Progenitor cell of endocrine pancreas (in vitro differentiated cells): Measurements from ENCODE around the gene TSPO2. TPM values are rescaled to one million over a fixed set of nuclear protein-coding genes. Genes with fewer than 3 reads are reported as not detected.
"Not testable (repeated sequence)": the region's sequence is repeated elsewhere in the genome, so short reads cannot be mapped to it uniquely, and the experiment has no call there.

Source experiments
- DNase-seq: peaks from one replicate; pipeline ENCODE4 v3.0.0; 2021; ENCODE audit warnings: low spot score; ENCODE audit not compliant: unreplicated experiment
- H3K27ac Mint-ChIP-seq: 2 replicates; pipeline ENCODE4 v1.8.0; 2021; ENCODE audit warnings: mild to moderate bottlenecking, moderate library complexity, mixed read lengths
- H3K27me3 Mint-ChIP-seq: 2 replicates; pipeline ENCODE4 v1.8.0; 2021; ENCODE audit warnings: mixed read lengths
- H3K36me3 Mint-ChIP-seq: 2 replicates; pipeline ENCODE4 v1.8.0; 2022; ENCODE audit warnings: mixed read lengths; ENCODE audit not compliant: insufficient read depth
- H3K4me1 Mint-ChIP-seq: 2 replicates; pipeline ENCODE4 v1.8.0; 2021; ENCODE audit warnings: low read depth, mixed read lengths
- H3K4me3 Mint-ChIP-seq: 2 replicates; pipeline ENCODE4 v1.8.0; 2021; ENCODE audit warnings: low read depth, mild to moderate bottlenecking, moderate library complexity, mixed read lengths
- H3K9me3 Mint-ChIP-seq: 2 replicates; pipeline ENCODE4 v1.8.0; 2021; ENCODE audit warnings: low read depth, mixed read lengths
- total RNA-seq: library from RNA; stranded (reverse); gene quantifications from 2 replicates; pipeline ENCODE4 v1.2.1, GENCODE V29; 2021
- TF ChIP-seq, protein P1 (sequence below): fragments of 200-600 bp; sonication (generic); IDR thresholded peaks from one replicate; pipeline ENCODE4 v1.5.0; 2021; ENCODE audit warnings: antibody characterized with exemption, mild to moderate bottlenecking; ENCODE audit not compliant: unreplicated experiment

TSPO2 gene
- total RNA-seq, 1 donor from 2014 or later: not detected

DNA sequence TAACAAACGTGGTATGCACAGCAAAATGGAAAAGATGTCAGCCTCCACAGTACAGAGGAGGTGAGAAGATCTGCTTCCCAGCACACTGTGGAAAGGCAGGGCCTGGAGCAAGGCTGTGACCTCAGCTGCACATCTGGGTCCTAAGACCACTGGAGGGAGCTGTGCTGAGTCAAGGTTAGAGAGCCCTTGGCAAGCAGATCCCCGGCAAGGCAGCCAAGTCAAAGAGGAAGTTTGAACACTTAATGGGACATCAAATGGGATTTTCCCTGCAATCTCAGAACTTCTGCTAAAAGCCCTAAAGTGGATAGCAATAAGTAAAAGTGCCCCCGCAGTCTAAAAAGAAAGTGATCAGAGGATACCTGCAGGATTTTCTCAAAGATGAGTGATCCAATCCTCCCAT, 42.7 kb upstream of the TSPO2 start:
- DNase-seq: no peak
- H3K36me3 Mint-ChIP-seq: no peaks in the 10 kb centered on the region

GRCh38 chr6:41000248-41000647, 42.0 kb upstream of the TSPO2 start:
- Mint-ChIP-seq H3K27ac (no peak overlapping the region), H3K4me1 (peaks cover 52% of the 10 kb centered on the region)

More for the DNA sequence above, 42.7 kb upstream of the TSPO2 start:
- no peaks in the 10 kb centered on the region for H3K9me3 Mint-ChIP-seq
- TF ChIP-seq, protein P1, sequence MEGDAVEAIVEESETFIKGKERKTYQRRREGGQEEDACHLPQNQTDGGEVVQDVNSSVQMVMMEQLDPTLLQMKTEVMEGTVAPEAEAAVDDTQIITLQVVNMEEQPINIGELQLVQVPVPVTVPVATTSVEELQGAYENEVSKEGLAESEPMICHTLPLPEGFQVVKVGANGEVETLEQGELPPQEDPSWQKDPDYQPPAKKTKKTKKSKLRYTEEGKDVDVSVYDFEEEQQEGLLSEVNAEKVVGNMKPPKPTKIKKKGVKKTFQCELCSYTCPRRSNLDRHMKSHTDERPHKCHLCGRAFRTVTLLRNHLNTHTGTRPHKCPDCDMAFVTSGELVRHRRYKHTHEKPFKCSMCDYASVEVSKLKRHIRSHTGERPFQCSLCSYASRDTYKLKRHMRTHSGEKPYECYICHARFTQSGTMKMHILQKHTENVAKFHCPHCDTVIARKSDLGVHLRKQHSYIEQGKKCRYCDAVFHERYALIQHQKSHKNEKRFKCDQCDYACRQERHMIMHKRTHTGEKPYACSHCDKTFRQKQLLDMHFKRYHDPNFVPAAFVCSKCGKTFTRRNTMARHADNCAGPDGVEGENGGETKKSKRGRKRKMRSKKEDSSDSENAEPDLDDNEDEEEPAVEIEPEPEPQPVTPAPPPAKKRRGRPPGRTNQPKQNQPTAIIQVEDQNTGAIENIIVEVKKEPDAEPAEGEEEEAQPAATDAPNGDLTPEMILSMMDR: peak; percentile 56
- H3K27ac Mint-ChIP-seq: peak overlapping the region; percentile 94
- H3K4me1 Mint-ChIP-seq: peaks cover 56% of the 10 kb centered on the region
- no peaks in the 10 kb centered on the region for H3K27me3 Mint-ChIP-seq
- H3K4me3 Mint-ChIP-seq: peak overlapping the region; percentile 54

GRCh38 chr6:41002168-41002567, 40.1 kb upstream of the TSPO2 start:
- no peak overlapping the region for H3K27ac Mint-ChIP-seq
- no peaks in the 10 kb centered on the region for H3K9me3 Mint-ChIP-seq
- no peaks in the 10 kb centered on the region for H3K36me3 Mint-ChIP-seq
- peaks cover 36% of the 10 kb centered on the region for H3K4me1 Mint-ChIP-seq
- TF ChIP-seq, protein P1: no peak
- no peaks in the 10 kb centered on the region for H3K27me3 Mint-ChIP-seq
- no peak for DNase-seq
- no peak overlapping the region for H3K4me3 Mint-ChIP-seq

More at GRCh38 chr6:41000248-41000647, 42.0 kb upstream of the TSPO2 start:
- no peak for DNase-seq
- no peaks in the 10 kb centered on the region for H3K36me3 Mint-ChIP-seq
- H3K9me3 Mint-ChIP-seq: no peaks in the 10 kb centered on the region
- H3K27me3 Mint-ChIP-seq: no peaks in the 10 kb centered on the region
- TF ChIP-seq, protein P1: no peak
- H3K4me3 Mint-ChIP-seq: no peak overlapping the region

DNA sequence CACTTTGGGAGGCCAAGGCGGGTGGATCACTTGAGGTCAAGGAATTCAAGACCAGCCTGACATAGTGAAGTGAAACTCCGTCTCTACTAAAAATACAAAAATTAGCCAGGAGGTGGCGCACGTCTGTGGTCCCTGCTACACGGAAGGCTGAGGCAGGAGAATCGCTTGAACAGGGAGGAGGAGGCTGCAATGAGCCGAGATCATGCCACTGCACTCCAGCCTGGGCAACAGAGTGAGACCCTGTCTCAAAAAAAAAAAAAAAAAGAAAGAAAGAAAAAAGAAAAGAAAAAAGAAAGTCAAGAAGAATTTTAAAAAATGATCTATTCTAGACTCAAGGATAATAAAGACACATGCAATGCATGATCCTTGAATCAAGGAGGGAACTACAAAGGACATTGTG, 36.0 kb upstream of the TSPO2 start:
- H3K36me3 Mint-ChIP-seq, H3K27me3 Mint-ChIP-seq, H3K27ac Mint-ChIP-seq, H3K4me3 Mint-ChIP-seq, H3K9me3 Mint-ChIP-seq, DNase-seq: not testable (repeated sequence)
- TF ChIP-seq, protein P1: peak; percentile 65
- H3K4me1 Mint-ChIP-seq: peaks cover 12% of the 10 kb centered on the region

DNA sequence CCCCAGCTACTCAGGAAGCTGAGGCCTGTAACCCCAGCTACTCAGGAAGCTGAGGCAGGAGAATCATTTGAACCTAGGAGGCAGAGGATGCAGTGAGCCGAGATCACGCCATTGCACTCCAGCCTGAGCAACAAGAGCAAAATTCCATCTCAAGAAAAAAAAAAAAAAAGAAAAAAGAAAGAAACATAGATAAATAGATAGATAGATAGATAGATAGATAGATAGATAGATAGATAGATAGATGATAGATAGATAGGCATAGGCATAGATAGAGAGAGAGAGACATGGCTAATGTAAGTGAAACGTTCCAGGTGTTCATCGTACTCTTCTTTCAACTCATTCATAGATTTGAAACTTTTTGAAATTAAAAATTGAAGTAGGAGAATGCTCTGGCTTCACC, 35.3 kb upstream of the TSPO2 start:
- H3K27ac Mint-ChIP-seq, H3K4me3 Mint-ChIP-seq, DNase-seq, H3K36me3 Mint-ChIP-seq, H3K27me3 Mint-ChIP-seq, H3K9me3 Mint-ChIP-seq: not testable (repeated sequence)
- peaks cover 17% of the 10 kb centered on the region for H3K4me1 Mint-ChIP-seq

DNA sequence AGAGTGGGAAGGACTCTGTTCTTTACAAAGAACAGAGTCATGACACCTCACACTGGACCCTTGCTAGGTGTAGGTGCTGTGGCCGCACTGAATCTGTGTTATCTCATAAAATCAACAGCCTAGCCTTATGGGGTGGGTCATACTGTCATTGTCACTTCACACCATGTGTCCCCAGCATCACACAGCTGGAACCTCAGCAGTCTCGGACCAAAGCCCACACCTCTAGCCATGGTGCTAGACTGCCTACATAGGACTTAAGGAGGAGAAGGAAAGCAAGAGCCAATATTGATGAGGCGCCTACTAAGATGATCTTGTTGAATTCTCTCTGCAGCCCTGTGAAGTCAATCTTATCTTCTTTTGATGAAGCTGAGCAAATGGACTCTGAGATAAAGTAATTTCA, 34.3 kb upstream of the TSPO2 start:
- peaks cover 4% of the 10 kb centered on the region for H3K36me3 Mint-ChIP-seq
- H3K9me3 Mint-ChIP-seq: no peaks in the 10 kb centered on the region
- H3K4me1 Mint-ChIP-seq: peaks cover 17% of the 10 kb centered on the region
- no peak for DNase-seq
- H3K4me3 Mint-ChIP-seq: no peak overlapping the region
- TF ChIP-seq, protein P1: no peak
- H3K27me3 Mint-ChIP-seq: no peaks in the 10 kb centered on the region
- H3K27ac Mint-ChIP-seq: no peak overlapping the region
